LNCaP clone FGC (cell line): ENCODE measurements around the gene DPF3.

ENCODE experiments used
- DNase-seq: peaks from one replicate; pipeline ENCODE4 v3.0.0-alpha.2; 2011; ENCODE audit warnings: low read depth
- H3K4me3 ChIP-seq: 2 replicates; pipeline ENCODE4 v1.5.1; 2011; ENCODE audit warnings: mild to moderate bottlenecking, low read depth, low read length, control low read depth
- CTCF ChIP-seq: IDR thresholded peaks from 2 replicates; pipeline ENCODE4 v1.5.1; 2012; ENCODE audit warnings: mild to moderate bottlenecking; ENCODE audit not compliant: control insufficient read depth, insufficient read depth; ENCODE audit errors: extremely low read depth

Gene DPF3

GRCh38 chr14:72818998-72819397, 74.9 kb downstream of the DPF3 start:
- no peak for DNase-seq
- no peak overlapping the region for H3K4me3 ChIP-seq
- no peak for TF ChIP-seq CTCF

- no peak for TF ChIP-seq CTCF
- H3K4me3 ChIP-seq: no peak overlapping the region
Measured at GRCh38 chr14:72816287-72816686, 77.6 kb downstream of the DPF3 start.

DNA sequence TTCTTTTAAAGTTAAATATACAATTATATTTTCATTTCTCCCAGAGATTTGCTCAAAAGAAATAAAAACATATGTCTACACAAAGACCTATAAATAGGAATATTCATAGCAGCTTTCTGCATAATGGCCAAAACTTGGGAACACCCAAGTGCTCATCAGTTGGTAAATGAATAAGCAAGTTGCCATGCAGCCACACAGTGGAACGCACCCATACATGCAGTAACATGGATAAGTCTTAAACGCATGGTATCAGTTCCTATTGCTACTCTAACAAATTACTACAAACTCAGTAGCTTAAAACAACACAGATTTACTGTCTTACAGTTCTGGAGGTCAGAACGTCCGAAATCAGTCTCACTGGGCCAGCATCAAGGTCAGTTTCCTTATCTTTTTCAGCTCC, 78.5 kb downstream of the DPF3 start:
- no peak for DNase-seq
- no peak for TF ChIP-seq CTCF

More at GRCh38 chr14:72816287-72816686, 77.6 kb downstream of the DPF3 start:
- DNase-seq: no peak

GRCh38 chr14:72812292-72812851, 81.5 kb downstream of the DPF3 start:
- no peak overlapping the region for H3K4me3 ChIP-seq
- no peak for TF ChIP-seq CTCF
- no peak for DNase-seq

More for the DNA sequence above, 78.5 kb downstream of the DPF3 start:
- no peak overlapping the region for H3K4me3 ChIP-seq

DNA sequence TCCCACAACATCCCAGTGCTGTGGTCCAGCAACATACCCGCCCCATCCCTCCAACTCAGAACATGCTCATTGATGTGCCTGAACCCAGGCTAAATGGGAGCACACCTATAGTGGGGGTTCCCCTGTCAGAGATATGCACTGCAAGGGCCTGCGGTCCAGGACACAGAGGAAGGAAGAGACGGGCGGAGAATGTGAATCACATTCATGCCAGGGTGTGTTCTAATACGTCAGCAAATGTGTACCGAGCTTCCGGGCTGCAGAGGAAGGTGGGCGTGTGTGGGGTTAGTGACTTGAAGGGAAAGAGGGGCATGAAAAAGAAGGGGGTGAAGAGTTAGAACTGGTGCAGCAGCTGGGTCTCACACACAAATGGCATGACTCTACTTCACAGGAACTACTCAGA, 83.7 kb downstream of the DPF3 start:
- DNase-seq: no peak
- no peak overlapping the region for H3K4me3 ChIP-seq
- no peak for TF ChIP-seq CTCF

DNA sequence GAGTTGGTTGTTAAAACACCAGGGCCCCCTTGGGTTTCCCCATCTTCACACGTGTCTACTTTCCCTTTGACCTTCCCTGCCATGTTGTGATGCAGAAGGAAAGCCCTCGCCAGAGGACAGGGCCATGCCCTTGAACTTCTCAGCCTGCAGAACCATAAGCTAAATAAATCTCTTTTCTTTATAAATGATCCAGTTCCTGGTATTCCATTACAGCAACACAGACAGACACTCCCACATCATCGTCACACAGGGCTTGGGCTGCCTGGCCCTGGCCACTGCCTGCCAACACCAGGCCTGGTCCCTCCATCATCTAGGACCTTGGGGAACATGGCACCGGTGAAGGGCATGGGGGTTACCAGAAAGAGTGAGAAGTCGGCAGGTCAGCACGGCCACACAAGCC, 84.8 kb downstream of the DPF3 start:
- TF ChIP-seq CTCF: no peak
- H3K4me3 ChIP-seq: no peak overlapping the region
- DNase-seq: no peak

- TF ChIP-seq CTCF: no peak
- no peak for DNase-seq
- no peak overlapping the region for H3K4me3 ChIP-seq
Measured at GRCh38 chr14:72808564-72808963, 85.3 kb downstream of the DPF3 start.
